SH-SY5Y (cell line): ENCODE measurements around the gene YBX1.

Experiments
- GATA2 ChIP-seq: IDR thresholded peaks from 2 replicates; pipeline ENCODE4 v1.6.1; 2011; ENCODE audit warnings: mild to moderate bottlenecking, low read depth, low read length
- GATA3 ChIP-seq: IDR thresholded peaks from 2 replicates; pipeline ENCODE4 v1.6.1; 2011; ENCODE audit warnings: low read depth, mild to moderate bottlenecking, low read length, moderate library complexity

The YBX1 gene

DNA sequence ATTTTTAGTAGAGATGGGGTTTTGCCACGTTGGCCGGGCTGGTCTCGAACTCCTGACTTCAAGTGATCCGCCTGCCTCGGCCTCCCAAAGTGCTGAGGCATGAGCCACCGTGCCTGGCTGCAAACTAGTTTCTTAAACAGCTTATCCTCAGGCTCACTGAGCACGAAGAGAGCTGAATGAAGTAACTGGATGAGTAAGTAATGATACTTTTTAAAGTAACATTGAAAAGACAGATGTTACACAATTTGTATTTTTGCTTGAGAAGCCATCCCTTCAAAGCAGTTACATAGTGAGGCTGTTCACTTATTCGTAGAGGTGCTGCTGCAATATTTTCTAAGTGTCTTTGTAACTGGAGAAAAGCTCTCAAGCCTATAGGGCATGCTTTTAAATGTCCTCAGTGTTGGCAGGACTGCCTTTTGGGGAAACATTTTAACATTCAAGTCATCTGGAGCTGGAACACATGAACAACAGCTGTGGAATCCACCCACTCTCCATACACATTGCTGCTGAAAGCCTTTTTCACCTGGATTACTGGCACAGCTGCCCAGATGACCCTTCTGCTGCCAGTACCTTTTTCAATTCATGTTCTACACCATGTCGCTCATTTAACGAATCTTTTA, 2.7 kb upstream of the YBX1 start:
- TF ChIP-seq GATA3 (no peak), GATA2 (no peak)

DNA sequence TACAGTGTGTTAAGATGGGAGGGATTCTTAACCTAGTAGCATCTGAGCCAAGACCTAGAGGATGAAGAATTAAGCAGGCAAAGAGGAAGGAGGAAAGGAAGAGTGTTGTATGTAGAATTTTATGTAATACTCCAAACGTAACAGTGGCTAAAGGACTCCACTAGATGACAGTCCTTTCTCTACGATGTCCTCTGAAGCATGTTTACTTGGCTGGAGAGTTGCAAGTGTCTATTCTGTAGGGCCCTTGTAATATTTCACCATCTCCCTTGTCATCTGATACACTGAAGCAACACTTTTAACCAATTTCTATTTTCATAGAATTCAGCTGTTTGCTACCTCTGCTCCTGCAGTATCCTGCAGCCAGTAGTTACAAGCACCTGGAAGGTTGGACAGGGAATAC, 2.2 kb upstream of the YBX1 start:
- TF ChIP-seq GATA3 = no peak
- no peak for TF ChIP-seq GATA2

DNA sequence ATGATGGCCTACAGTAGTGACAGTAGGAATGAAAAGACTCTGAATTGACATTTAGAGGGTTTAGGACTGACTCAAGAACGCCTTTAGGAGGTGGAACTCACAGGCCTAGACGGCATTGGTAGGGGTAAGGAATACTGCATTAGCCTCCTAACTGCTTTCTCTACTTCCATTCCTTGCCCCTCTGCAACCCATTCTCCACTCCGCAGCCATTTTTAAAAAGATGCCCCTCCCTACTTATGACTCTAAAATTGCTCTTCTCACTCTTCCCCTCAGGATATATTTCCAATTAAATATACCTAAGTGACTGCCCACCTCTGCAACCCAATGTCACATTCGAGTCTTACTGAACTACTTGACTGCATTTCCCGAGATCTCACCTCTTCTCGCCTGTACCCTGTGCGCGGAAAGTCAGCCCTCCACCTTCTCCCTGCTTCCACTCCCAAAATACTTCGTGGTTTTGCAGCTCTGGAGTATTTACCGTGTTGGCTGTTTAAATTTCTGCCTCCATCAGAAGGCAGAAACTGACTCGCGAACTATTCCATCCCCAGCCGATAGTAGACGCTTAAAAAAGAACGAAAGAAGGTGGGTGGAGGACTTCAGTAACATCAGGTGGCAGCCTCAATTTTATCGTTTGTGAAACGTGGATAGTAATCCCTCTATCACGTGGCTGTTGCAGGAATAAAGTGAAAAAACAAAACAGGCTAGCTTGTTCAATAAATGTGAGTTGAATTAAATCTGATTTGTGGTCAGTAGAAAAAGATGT, 1.1 kb upstream of the YBX1 start:
- TF ChIP-seq GATA3 (no peak), GATA2 (no peak)

DNA sequence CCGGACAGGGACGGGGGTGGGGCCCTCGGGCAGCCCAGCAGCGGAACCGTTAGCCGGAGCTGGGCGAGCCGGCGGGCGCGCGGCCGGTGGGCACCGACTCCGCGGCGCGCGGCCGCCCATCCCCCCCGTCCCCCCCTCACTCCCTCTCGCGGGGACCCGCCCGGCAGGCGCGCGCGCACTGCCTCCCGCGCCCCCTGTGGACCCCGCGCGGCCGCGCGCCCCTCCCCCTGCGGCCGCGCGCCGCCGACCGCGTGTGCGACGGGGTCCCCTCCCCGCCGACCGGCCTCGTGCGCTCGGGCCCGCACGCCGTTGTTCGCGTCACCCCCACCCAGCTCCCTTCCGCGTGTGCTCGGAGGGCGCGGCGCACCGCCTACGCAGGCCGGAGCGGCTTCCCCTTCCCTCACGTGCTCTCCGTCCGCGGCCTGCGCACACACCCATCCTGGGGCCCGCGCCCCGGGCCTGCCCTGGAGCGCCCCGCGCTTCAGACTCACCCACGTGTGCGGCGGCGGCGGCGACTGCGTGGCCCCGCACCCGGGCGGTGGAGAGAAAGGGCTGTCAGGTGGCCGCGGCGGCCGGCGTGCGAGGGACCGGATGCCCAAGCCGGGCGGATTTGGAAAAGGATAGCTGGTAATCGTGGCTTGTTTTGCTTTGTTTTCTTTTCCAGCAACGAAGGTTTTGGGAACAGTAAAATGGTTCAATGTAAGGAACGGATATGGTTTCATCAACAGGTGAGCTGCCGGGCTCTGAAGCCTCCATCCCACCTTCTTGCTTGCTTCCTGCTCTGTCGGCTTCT, 717 bp downstream of the YBX1 start:
- no peak for TF ChIP-seq GATA2
- no peak for TF ChIP-seq GATA3

DNA sequence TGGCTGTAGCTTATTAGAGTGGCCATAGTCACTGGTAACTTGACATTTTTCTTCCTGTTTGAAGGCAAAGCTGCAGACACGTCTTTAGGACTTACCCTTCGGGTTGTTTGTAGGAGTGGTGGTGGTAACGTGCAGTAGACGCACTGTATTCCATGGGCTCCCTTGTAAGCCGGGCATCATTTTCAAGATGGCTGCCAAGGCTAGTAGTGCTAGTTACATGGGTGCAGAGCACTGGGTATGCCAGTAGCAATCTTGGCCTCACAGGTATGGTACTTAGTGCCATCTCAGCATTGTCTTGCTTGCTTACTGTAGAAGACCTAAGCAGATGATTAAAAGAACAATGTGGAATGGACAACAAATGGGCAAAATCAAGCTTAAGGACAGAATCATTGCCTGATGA, 1.9 kb downstream of the YBX1 start:
- no peak for TF ChIP-seq GATA3
- no peak for TF ChIP-seq GATA2

DNA sequence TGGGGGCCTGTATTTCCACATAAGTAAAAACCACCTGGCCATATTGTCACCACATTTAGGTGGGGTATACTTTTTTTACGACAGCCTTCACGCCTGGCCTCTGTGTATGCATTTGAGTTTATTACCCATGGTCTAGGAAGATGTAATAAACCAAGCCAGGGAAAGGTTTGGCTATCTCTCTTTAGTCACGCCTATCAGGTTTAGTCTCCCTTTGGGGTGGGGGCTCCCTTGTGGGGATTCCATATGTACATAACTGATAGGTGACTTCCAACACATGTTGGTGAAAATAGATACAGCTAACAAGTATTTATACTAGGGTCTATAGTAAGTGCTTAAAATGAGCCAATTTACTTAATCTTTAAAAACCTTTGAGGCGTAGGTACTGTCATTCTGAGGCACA, 4.2 kb downstream of the YBX1 start:
- no peak for TF ChIP-seq GATA2

DNA sequence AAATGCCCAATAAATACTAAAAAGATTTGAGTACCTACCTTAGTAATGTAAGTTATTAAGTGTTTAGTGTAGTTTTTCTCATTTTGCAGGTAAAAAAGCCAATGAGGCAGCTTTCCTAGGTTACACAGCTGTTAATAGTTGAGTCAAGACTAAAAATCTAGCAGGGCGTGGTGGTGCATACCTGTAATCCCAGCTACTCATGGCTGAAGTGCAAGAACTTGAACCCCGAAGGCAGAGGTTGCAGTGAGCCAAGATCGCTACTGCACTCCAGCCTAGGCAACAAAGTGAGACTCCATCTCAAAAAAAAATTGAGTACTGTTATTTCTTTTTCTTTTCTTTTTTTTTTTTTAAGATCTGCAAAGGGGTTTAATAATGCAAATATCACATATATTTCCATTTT, 7.7 kb downstream of the YBX1 start:
- no peak for TF ChIP-seq GATA2

DNA sequence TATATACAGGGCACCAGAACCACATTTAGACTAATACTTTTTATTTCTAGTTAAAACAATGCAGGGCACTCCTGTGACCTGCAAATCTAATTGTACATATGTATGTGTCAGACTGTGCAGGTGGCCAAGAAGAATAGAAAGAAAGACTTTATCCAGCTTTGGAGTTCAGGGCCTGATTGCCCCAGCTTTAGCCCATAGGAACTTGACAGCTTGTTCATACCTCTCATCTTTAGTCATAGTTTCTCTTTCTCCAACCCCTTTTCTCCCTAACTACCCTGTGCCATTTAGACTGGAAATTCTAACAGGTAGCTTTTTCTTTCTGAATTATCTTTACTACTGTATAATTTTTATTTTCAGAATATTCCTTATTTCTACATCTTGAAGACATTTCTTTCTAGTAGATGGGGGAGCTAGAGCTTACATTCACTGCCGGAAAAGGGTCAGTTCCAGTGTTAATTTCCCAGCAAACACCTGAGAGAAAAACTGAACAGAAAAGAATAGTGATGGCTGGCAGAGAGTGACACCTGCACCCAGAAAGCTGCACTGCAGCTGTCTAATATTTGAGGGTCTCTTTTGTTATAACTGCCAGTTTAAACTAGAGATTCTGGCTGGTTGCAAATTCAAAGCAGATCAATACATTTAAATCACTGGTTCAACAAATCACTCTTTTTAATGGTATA, 8.4 kb downstream of the YBX1 start:
- TF ChIP-seq GATA2 = no peak
- TF ChIP-seq GATA3 = no peak

DNA sequence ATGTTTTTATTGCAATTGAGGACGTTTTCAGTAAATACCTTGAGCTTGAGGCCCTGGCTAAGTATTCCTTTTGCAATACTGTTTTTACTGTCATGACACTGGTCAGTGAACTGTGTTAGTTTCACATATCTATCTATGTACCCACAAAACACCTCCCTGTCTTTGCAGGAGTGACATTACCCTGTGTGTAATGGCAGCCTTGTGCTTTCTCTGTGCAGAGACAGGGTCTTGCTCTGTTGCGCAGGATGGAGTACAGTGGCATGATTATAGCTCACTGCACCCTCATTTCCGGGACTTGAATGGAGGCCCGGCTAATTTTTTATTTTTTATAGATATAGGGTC, 8.9 kb downstream of the YBX1 start:
- TF ChIP-seq GATA3 (no peak), GATA2 (no peak)

DNA sequence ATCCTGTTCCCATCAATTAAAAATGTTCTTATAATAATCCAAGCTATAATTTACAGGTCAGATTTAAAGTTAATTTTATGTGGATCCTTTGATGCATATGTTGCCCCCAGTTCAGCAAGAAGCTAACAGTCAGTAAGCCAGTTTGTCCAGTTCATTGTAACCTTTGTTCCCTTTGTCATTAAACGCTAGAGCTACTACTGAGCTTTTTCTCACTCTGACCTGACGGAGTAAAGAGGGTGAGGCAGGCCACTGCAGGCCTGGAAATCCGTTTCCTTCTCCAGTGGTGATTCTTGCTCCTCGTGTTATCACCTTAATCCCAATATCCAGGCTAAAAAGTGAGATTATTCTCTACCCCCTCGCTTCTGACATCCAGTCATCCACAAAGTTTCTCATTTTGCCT, 10.2 kb downstream of the YBX1 start:
- TF ChIP-seq GATA3 (no peak), GATA2 (no peak)

DNA sequence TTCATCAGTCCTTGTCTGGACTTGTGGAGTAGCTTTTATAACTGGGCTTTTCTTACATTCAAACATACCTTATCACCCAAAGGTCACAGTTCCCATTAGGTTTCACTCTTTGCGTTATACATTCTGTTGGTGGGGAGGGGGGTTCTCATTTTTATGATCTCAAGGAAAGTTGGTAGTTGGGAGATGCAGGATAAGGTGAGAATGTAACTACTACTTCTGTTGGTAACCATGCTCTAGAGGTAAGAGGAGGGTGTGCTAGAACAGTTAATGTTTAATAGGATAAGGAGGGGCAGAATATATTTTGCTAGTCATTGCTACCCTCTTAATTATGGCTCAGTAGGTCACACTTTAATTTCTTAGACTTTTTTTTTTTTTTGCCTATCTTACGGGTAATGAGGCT, 10.7 kb downstream of the YBX1 start:
- TF ChIP-seq GATA2 (no peak), GATA3 (no peak)

DNA sequence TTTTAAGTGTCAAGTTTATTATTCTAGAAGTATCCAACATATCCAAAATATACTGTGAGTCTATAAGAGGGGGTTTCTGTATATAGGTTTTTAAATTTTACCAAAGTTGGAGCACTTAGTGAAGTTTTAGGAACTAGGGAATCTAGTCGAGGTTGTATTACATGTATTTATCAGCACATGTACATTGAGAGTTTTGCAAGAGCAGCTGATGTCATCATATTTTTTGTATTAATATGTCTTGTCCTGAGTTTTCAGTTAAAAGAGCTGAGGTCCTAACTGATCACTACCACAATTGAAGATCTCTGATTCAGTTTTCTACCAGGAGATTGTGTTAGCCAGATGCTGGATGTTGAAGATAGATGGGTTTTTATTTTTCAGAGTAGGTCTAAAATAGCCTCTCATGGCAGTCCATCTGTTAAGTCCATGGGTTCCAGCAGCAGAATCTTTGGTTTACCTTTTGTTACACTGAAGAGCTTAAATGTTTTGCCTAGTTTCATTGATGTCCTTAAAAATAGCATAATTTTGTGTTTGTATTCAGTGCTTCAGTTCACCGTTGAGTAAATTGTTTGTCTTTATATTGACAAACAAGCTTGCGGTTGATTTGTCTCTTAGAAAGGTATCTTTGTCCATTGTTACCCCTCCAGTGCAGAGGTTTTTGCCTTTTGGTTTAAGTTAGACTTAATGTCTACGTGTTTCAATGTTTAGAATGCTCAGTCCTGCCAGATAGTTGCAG, 16.0 kb downstream of the YBX1 start:
- TF ChIP-seq GATA2 (no peak), GATA3 (no peak)

DNA sequence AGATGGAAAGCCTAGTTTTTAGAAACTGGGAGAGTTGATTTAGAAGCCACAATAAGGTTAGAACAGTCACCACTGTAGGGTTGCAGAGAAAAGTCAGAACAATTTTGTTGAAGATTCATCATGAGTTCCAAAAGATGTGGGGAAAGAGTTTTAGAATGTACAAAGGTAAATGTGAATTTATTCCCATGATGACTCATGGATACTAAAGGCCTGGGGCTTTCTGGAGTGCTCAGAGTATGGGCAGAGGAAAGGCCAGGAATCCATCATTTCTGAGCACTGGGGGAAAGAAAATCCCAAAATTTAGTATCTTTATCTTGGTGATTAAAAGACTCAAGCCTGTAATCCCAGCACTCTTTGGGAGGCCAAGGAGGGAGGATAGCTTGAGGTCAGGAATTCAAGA, 17.8 kb downstream of the YBX1 start:
- TF ChIP-seq GATA3 = no peak
- TF ChIP-seq GATA2 = no peak

DNA sequence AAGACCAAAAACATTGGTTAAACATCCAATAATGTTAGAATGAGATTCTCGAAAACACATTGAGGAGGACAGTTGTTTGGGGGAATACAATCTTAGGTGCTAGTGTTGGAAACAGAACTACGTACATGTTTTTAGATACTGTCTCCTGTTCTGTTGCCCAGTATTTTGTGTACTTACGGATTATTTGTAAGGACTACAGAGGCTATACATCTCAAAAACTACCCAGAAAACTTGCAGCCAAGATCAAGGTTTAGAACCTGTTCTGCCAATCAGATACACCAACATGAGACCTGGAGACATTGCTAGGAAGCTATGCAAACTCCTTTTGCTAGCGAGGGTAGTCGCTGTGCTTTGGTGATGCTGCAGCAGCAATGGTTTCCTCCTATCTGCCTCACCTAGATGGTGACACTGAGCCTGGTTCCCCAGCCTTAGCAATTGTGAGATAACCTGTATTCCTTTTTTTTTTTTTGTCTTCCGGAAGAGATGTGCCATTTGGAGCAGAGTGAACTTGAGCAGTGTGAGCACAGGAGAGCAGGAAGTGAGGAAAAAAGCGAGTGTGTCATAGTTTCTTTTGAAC, 21.8 kb downstream of the YBX1 start:
- no peak for TF ChIP-seq GATA3
- no peak for TF ChIP-seq GATA2

DNA sequence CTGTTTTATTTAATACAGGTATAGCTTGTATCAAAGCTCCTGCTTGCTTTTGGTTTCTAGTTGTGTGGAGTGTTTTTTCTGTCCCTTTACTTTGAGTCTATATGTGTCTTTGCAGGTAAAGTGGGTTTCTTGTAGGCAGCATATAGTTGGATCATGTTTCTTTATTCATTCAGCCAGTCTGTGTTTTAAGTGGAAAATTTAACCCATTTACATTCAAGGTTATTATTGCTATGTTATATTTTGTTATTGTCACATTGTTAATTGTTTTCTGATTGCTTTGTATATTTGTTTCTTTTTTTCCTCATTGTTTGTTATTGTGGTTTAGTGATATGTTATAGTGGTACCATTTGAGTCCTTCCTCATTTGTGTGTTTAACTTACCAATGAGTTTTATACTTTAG, 31.1 kb downstream of the YBX1 start:
- TF ChIP-seq GATA3 (no peak), GATA2 (no peak)
